ENCODE data around the gene GPR150.
"Not testable (repeated sequence)": the region's sequence is repeated elsewhere in the genome, so short reads cannot be mapped to it uniquely, and the experiment has no call there.

The GPR150 gene

DNA sequence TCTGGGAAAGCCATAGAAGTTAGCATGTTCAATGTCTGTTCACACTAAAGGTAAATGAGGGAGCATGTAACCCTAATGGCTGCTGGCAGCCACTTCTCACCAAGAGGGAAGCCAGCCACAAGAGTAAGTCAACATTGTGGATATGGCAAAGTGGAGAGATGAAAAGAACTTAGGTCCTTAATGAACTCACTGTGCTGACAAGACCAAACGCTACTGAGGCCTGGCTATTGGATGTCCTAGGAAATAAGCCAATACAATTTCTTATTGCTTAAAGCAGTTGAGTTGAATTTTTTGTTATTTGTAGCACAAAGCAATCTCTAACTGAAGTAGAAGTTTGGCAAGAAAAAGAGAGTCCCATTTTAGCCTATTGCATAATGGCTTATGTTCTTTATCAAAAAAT lies 6.8 kb downstream of the GPR150 start:
- DNase-seq = no peak

DNA sequence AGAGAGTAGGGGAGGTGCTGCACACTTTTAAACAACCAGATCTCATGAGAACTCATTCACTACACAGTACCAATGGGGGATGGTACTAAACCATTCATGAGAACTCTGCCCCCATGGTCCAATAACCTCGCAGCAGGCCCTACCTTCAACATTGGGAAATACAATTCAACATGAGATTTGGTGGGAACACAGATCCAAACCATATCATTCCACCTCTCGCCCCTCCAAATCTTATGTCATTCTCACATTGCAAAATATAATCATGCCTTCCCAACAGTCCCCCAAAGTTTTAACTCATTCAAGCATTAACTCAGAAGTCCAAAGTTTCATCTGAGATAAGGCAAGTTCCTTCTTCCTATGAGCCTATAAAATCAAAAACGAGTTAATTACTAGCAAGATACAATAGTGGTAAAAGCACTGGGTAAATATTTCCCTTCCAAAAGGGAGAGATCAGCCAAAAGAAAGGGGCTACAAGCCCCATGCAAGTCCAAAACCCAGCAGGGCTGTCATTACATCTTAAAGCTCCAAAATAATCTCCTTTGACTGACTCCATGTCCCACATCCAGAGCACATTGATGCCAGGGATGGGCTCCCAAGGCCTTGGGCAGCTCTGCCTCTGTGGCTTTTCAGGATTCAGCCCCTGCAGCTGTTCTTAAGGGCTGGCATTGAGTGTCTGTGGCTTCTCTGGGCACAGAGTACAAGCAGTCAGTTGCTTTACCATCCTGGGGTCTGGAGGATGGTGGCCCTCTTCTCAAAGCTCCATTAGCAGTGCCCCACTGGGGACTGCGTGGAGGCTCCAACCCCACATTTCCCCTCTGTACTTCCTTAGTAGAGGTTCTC lies 8.3 kb downstream of the GPR150 start:
- DNase-seq = no peak

DNA sequence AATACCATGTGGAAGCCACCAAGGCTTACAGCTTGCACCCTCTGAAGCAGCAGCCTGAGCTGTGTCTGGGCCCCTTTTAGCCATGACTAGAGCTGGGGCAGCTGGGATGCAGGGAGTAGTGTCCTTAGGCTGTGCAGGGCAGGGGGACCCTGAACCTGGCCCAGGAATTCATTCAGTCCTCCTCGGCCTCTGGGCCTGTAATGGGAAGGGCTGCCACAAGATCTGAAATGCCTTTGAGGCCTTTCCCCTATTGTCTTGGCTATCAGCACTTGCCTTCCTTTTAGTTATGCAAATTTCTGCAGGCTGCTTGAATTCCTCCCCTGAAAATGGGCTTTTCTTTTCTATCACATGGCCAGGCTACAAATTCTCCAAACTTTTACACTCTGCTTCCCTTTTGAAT lies 9.0 kb downstream of the GPR150 start:
- DNase-seq = no peak

DNA sequence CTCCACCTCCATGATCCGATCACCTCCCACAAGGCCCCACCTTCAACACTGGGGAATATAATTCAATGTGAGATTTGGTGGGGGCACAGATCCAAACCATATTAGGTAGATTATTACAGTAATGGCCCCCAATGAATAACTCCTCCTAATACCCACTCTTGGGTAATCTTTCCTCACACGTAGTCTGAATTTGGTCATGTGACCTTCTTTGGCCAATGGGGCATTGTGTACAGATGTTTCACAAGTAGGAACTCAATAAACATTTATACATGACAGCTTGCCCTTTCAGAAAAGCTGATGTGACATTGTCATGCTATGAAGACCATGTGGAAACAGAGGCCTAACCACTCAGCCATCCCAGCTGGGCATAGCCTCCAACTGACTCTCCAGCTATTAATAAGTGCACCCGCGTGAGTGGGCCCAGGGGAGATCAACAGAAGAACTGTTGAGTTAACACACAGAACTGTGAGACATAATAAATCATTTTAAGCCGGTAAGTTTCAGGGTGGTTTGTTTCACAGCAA lies 10.6 kb downstream of the GPR150 start:
- DNase-seq = no peak

DNA sequence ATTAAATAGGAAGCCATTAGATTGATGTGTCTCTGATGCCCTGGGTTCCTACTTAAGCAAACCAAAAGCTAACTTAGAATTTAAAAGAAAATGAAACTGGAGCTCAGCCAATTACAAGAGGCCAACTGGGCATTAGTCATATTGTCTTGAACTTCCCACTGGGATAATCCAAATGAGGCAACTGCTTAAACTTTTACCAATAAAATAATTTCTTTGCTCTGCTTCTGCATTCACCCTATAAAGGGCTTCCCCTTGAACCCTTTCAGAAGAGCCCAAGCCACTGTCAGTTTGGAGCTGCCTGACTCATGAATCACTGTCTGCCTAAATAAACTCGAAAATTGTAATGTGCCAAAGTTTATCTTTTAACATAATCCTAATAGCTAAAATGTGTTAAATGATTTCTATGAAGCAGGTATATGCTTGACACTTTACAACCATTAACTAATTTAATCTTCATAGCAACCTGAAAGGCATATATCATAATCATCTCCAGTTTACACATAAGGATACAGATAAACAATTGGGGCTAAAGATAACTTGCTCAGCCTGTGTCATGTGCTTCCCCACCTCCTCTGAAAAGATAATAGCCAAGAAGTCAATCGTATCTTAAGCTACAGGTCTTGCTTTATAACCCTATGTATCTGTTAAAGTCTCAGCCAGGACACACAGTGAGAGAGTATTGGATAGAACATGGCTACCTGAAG lies 11.5 kb downstream of the GPR150 start:
- DNase-seq = no peak

DNA sequence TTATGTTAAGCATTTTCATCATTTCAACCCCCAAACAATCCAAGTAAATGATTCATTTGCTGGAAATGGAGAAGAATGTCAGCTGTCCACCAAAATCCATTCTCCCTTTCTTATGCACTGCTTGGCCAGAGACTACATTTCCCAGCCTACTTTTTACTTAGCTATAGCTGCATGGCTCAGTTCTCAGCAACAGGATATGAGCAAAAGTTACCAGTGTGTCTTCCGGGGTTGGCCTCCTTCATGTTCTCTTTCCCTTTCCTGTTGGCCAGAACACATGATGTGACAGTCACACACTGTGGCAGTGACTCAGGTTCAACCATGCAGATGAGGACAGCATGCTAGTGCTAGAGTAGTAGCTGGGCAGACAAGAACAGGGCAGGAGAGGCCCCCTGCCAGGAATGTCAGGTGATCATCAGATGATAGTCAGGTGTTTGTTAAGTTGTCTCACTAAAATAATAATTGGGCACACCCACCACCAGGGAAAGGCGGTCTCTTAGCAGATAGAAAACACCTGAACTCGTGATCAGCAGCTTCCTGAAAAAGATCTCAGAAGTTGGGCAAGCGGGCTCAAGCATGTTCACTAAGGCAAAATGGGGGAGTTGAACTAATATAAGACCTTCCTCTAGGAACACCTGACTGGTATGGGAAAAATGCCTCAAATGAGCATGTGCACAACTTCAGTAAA lies 12.2 kb downstream of the GPR150 start:
- DNase-seq = no peak

DNA sequence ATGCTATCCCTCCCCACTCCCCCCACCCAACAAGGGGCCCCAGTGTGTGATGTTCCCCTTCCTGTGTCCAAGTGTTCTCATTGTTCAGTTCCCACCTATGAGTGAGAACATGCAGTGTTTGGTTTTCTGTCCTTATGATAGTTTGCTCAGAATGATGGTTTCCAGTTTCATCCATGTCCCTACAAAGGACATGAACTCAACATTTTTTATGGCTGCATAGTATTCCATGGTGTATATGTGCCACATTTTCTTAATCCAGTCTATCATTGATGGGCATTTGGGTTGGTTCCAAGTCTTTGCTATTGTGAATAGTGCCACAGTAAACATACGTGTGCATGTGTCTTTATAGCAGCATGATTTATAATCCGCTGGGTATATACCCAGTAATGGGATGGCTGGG lies 13.1 kb downstream of the GPR150 start:
- DNase-seq = not testable (repeated sequence)

DNA sequence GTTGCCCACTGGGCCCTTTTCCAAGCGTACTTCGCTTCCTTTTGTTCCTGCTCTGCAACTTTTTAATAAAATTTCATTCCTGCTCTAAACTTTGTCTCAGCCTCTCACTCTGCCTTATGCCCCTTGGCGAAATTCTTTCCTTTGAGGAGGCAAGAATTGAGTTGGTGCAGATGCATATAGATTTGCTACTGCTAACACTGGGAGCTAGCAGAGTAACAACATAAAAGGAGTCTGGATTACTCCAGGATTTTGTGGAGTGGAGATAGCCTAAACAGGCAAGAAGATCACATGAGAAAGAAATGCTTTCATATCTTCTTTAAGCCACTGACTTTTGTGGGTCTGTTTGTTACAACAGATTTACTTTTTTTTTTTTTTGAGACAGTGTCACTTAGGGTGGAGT lies 13.8 kb downstream of the GPR150 start:
- no peak for DNase-seq

DNA sequence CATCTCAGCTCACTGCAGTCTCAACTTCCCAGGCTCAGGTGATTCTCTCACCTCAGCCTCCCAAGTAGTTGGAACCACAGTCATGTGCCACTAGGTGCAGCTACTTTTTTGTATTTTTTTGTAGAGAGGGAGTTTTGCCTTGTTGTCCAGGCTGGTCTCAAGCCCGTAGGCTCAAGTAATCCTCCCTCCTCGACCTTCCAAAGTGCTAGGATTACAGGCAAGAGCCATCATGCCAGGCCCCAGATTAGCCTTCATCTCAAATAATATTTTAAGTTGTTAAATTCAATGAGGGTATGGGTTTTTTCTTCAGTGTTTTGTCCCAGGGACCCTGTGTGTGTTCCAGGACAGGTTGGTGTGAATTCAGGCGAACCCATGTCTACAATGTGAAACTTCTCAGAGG lies 14.2 kb downstream of the GPR150 start:
- no peak for DNase-seq

DNA sequence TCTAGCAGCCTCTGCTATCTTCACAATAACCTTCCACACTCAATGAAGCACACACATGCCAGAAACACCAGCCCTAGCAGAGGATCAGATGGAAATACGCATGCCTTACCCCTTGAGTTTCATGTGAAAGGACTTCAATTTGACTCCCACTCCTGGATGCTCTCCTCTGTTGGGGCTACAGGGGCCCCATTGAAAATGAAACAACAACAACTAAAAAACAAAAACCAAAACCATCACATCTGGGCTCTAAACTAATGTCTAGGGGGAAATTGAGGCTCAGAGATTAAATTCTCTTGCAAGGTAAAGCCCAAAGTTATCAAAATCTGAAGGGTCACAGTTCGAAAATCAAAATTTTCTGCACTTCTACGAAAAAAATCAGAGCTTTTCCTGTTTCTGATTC lies 18.7 kb downstream of the GPR150 start:
- DNase-seq = no peak

DNA sequence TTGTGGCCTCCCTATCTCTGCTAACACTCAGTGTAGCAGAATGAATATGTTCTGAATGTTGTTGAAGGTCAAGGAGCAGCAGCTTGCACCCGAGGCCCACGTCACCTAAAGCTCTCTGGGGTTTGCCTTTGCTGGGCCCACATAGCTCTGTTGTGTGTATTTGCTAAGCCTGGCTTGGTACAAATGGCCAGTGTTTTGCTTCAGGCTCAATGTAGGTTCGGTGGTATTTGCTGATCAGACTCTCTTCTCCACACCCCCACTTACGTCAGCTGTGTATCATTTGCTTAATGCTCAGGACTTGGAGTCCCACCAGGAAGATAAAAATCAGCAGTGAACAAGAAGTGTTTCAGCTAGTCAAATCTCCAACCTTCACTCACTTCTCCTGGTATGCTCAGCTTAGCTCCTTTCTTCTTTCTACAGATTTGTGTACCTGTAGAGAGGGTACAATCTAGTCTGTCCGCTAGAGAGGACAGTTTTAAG lies 21.9 kb downstream of the GPR150 start:
- DNase-seq = no peak

DNA sequence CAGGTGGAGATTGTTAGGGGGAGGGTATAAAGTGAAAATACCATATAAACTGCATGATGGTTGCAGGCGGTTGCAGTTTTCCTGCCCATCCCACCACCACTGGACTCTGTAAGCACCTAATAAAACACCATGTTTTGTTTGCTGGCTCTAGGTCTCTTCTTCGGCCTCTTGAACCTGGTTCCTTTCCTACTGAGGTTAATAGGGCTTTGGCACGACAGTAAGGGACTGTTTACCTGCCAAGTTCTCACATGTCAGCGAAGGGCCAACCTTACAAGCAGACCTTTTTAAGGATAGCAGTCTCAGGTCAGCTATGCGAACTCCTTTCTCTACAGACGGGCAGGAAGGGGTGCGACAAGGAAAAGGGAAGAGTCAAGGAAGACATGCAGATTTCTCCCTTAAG lies 23.3 kb downstream of the GPR150 start:
- no peak for DNase-seq

DNA sequence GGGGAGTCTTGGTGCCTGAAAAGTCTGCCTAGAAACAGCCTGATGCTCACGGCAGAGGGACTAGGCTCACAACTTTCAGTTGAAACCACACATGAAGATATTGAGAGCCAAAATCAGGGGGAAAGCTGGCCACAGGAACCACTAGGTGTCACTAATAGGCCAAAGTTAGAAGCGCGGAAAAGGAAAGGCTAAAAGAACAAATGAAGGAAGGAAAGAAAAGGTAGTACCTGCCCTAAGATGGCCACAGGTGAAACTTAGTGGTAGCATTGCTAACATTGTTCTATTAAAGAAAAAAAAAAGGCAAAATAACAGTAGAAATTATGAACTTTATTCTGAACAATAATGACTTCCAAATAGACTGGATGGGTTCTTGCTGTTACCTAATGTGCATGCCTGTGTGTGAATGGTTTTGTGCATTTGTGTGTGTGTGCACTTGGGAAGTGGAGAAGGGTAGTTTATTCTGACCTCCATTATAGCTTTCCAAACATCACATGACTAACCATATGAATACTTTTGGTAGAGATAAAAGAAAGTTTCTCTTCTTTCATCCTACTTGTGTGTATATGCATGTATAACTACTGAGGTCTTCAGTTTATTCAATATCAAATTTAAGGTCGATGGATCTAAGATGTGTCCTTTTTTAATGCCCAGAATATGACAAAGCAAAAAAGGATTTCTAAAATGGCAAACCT lies 24.6 kb downstream of the GPR150 start:
- no peak for DNase-seq

DNA sequence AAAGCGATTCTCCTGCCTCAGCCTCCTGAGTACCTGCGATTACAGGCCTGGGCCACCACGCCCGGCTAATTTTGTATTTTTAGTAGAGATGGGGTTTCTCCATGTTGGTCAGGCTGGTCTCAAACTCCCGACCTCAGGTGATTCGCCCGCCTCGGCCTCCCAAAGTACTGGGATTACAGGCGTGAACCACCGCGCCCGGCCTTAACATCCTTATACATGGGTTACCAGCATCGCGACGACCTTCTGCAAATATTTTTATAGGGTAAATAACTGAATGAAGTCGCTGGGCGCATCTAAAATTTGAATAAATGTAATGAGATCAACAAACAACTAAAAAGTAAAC lies 26.3 kb downstream of the GPR150 start:
- not testable (repeated sequence) for DNase-seq

DNA sequence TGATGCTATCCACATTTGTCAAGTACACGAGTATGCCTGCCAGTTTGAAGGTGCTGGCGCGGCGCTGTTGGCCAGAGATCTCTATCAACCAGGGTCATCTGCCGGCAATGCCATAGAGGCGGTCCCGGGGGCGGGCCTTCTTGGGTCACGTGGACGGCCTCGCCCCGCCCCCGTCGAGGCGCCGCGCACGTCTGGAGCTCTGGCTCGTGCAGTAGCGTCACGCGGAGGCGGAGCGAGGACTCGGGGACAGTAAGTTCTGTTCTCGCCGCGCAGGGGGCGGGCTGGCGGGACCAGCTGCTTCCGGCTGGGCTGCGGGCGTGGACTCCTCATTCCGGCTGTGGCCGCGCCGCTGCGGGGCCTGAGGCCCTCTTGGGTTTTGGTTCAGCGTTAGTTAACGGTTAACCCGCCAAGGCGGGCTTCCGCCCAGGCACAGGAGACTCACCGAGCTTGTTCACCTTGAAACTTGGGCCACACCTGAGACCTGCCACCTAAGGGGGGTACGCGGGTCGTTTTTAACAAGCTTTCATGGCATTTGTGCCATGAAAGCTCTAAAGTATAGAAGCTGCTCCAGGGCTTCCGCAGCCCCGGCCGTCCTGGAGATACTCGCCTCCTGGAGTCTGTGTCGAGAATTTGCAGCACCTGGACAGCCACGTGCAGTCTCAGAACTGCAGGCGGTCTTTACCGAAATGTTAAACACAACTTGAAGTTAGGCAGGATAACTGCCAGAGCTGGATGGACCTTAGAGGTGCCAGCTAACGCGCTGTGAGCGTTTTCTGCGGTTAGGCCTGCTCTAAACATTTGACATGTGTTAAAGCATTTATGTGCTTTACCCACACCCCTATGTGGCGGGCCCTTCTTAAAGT lies 26.9 kb downstream of the GPR150 start, which contains the start of gene RFESD:
TSS of gene RFESD (plus strand) at position 209 of the 863 bp plus-strand sequence. CDS start 5,495 bp downstream, outside the sequence.
- DNase-seq = peak; percentile 77

DNA sequence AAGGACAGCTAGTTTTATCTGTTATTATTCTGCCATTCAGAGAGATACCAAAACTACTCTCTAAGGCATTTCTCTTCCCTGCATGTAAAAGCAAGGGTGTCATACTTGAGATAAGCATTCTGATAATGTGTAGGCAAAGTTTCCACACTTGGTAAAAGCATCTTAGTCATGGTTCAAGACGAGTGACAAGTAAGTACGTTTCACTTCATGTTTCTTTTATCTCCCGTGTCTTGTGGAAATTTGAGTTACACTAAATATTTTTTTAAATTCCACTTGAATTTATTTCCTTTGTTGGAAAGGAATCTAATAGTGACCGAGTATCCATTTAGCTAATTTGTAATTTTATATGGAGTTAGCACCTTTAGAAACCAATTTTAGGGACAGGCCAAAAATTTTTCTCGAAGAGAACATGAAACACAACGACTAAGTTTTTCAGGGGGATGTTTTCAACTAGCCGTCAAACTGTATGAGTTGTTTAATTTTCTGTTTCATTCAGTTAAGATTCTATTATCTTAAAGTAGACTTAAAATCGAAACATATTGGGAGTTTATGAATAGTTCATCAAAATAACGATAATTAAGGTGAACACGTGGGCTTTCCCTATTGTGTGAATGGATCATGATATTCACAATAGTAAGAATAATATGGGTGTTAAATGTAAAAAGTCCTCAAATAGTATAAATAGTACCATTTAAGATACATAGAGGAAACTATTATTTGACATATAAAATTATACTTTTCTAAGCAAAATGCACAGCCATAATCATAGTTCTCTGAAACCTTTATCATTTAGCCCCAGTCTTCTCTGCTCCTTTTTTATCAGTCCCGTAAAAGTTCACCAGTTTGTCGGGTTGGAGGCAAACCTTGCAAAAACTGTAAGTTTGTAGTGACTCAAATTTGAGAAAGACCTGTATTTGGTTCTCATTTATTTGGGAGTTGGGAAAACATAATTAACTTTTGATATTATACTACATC lies 28.3 kb downstream of the GPR150 start:
- no peak for DNase-seq

DNA sequence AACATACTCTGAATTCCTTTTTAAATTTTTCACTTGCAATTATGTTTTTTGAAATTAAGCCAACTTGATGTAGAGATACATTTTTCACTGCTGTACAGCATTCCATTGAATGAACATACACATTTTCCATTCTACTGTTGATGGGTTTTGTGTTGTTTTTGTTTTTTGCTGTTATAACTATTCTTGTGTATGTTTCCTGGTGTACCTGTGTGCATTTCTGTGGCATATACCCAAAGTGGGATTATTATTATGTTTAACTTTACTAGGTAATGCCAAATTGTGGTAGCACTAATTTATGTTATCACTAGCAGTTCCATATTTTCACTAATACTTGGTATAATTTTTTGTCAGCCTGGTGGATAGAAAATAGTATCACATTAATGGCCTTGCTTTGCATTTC lies 29.4 kb downstream of the GPR150 start:
- DNase-seq = no peak

DNA sequence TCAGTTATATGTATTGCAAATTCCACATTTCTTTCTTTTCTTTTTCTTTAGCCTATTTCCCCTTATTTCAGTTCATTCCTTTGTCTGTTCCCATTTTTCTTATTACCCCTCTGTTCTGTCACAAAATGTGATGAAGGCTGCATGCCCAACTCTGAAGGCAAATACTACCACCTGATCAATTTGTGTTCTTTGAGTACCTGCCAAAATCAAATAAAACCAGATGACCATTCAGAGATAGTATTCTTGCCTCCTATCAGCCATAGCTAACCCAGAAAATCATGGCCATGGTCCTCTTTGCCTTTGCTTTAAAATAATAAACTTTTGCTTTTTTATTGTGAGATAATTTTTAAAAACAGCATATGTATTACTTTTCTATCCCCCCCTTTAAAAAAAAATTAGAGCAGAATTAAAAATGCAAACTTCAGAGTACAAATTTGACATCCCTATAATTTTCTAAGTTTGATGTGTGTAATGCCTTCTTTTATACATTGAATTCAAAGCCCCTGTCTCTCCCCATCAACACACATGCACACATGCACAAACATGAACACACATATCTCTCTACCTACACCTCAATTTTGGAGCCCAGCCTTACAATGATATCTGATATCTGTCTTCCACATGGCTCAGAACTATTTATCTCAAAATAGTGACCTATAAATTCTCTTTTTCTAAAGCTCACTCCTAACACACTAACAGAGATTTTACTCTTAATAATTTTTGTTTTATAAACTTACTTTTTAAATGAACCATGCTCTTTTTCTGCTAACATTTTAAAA lies 30.1 kb downstream of the GPR150 start:
- no peak for DNase-seq

DNA sequence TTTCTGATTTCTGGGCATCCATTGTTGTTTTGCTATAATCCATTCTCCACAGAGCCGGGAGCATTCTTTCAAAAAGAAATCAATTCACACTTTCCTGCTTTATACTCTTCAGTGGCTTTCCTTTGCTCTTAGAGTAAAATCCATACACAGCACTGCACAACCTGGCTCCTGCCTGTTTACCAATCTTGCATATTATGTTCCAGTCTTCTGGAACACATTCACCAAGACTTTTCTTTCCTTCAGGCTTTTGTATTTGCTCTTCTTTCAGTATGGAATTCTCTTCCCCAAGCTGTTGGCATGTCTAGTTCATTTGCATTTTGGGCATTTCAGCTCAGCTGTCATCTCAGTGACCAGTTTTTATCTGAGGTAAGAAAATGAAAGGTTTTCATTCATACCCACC lies 33.0 kb downstream of the GPR150 start:
- DNase-seq = no peak

DNA sequence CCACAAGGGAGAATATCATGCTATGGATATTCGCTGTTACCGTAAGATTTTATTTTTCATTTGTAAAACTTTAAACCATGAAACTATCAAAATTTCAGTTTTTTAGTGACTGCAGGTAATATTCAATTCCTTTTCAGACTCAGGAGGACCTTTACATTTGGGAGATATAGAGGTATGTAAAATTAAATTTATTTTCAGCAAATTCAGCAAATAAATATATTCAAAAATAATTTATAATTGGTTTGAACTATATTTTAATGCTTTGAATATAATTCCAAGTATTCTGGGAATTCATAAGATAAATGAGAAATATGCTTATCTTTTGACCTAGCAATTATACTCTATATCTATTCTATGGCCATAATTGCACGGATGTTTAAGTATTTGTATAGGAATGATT lies 34.3 kb downstream of the GPR150 start:
- DNase-seq = no peak
